Stimulated activated naive CD8-positive, alpha-beta T cell treated with anti-CD3 and anti-CD28 coated beads, Interleukin-15, amount 100 ng/mL, for 72 hours (primary cell): ENCODE data around the gene SLC22A2.
"Not testable (repeated sequence)": the region's sequence is repeated elsewhere in the genome, so short reads cannot be mapped to it uniquely, and the experiment has no call there.

Source experiments
- ATAC-seq: fragments of 150-1000 bp; cut with Tn5 transposase; 2 replicates; pipeline ENCODE4 v1.10.0; 2021; ENCODE audit warnings: mild to moderate bottlenecking, moderate library complexity
- DNase-seq, 2 donors: peaks; one replicate each; pipeline ENCODE4 v3.0.0; 2021 to 2022
- H3K27ac Mint-ChIP-seq, 2 donors: one replicate each; pipeline ENCODE4 v1.8.0; 2022; ENCODE audit warnings: mild to moderate bottlenecking in 2 of 2, mixed read lengths in 2 of 2, moderate library complexity in 2 of 2
- H3K27me3 Mint-ChIP-seq: one replicate; pipeline ENCODE4 v1.8.0; 2022; ENCODE audit warnings: mixed read lengths
- H3K4me1 Mint-ChIP-seq: one replicate; pipeline ENCODE4 v1.8.0; 2022; ENCODE audit warnings: mild to moderate bottlenecking, mixed read lengths
- H3K4me3 Mint-ChIP-seq, 2 donors: one replicate each; pipeline ENCODE4 v1.8.0; 2022; ENCODE audit warnings: mild to moderate bottlenecking in 2 of 2, mixed read lengths in 2 of 2, moderate library complexity in 1 of 2
- H3K9me3 Mint-ChIP-seq, 2 donors: one replicate each; pipeline ENCODE4 v1.8.0; 2022; ENCODE audit warnings: mixed read lengths in 2 of 2

The SLC22A2 gene

GRCh38 chr6:160258346-160259142, at the start of gene SLC22A2:
TSS of gene SLC22A2 (minus strand) at chr6:160258821. CDS start at chr6:160258757, 64 bp downstream.
- H3K4me3 Mint-ChIP-seq, result no peak within 1 kb of the TSS
- ATAC-seq (no peak), DNase-seq (no peak)
- no peaks in the 10 kb centered on the region for H3K9me3 Mint-ChIP-seq
- H3K27me3 Mint-ChIP-seq, result peaks cover 42% of the 10 kb centered on the region
- no peak within 1 kb of the TSS for H3K27ac Mint-ChIP-seq
- no peaks in the 10 kb centered on the region for H3K4me1 Mint-ChIP-seq

DNA sequence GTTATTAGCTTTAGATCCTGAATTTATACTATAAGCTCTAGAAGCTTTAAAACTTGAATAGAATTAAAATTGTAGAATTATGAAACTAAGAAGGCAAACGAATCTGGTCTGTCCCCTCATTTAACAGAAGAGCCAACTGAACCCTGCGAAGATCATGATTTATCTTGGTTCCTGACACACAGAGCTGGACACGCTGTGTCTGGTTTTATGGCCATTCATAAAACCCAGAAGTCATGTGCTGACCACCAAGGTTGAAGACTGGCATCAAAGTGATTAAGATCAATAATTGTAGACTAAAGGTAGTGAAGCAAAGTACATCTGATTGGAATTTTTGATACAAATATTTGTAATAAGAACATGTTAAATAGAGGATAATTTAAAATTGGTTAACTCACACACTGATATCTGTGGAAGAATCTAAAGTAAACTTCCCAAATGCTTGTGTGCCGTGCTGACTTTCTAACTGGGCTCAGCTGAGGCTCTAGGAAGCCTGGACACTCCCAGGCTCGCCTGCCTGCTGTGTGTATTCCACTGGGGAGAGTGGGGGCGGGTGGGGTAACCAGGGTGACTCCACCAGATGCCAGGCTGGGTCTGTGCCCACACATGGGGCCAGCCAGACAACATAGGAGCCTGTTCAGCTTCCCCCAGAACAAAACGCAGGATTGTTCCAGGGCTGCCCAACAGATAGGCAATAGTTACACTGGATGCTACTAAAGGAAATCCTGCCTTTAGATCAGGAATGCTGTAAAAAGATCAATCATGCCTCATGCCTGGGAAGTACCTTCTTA, 47.5 kb upstream of the SLC22A2 start:
- no peak for DNase-seq
- H3K9me3 Mint-ChIP-seq, result peaks cover 12 to 13% of the 10 kb centered on the region in 2 donors
- peak overlapping the region in 1 of 2 donors; percentile 35 for H3K27ac Mint-ChIP-seq

GRCh38 chr6:160303806-160304205, 45.2 kb upstream of the SLC22A2 start:
- Mint-ChIP-seq H3K9me3 (peaks cover 0 to under 1% of the 10 kb centered on the region in 2 donors), H3K27me3 (peaks cover 28% of the 10 kb centered on the region), H3K4me3 (no peak overlapping the region), H3K4me1 (no peaks in the 10 kb centered on the region), H3K27ac (no peak overlapping the region)
- no peak for ATAC-seq
- DNase-seq, result no peak

More for the DNA sequence above, 47.5 kb upstream of the SLC22A2 start:
- no peaks in the 10 kb centered on the region for H3K4me1 Mint-ChIP-seq
- peaks cover 21% of the 10 kb centered on the region for H3K27me3 Mint-ChIP-seq
- H3K4me3 Mint-ChIP-seq, result no peak overlapping the region
- ATAC-seq, result no peak

DNA sequence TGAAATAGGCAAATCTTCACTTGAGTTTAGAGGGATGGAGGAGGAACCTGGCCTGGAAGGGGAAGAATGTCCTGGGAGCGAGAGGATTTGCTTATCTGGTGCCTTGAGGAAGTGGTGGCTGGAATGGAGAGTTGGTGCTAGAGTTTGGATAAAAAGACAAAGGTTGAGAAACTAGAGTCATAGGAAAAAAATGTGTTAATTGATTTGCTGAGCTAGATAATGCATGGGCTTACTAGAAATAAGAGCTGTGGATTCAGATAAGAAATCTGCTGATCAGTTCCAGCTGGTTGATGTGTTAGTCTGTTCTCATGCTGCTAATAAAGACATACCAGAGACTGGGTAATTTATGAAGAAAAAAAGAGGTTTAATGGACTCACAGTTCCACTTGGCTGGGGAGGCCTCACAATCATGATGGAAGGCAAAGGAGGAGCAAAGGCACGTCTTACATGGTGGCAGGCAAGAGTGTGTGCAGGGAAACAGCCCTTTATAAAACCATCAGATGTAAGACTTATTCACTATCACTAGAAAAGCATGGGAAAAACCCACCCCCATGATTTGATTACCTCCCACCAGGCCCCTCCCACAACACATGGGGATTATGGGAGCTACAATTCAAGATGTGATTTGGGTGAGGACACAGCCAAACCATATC, 43.9 kb upstream of the SLC22A2 start:
- DNase-seq, H3K4me1 Mint-ChIP-seq, ATAC-seq, H3K27ac Mint-ChIP-seq, H3K9me3 Mint-ChIP-seq, H3K4me3 Mint-ChIP-seq: not testable (repeated sequence)
- peaks cover 28% of the 10 kb centered on the region for H3K27me3 Mint-ChIP-seq

GRCh38 chr6:160301339-160301738, 42.7 kb upstream of the SLC22A2 start:
- Mint-ChIP-seq H3K27me3 (peaks cover 36% of the 10 kb centered on the region), H3K4me3 (no peak overlapping the region), H3K9me3 (no peaks in the 10 kb centered on the region), H3K4me1 (no peaks in the 10 kb centered on the region), H3K27ac (no peak overlapping the region)
- DNase-seq, result no peak
- no peak for ATAC-seq

DNA sequence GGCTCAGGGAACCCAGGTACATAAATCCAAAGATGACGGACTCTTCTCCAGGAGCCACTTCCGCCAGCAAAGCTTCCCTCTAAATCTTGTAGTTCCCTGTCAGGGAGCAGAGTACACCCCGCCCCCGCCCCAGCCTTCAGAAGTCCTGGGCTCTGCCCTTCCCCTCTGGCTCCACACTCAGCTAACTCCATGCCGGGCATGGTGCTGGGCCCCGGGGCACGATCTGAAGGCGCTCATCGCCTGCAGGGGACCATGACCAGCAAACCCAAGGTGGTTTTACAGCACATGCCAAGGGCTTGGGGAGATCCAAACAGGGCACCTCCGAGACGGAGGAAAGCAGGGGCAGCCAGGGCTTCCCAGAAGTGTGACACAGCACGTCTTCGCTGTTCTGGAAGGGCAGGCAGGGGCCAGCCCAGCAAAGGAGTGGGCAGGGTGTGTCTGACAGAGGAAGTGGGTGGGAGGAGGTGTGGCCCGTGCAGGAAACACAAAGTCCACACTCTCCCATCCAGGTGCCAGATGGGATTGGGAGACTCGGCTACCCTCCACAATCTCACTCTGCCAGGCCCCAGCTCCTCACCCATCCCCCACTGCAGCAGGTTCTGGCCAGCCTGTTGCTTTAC, 41.6 kb upstream of the SLC22A2 start:
- Mint-ChIP-seq H3K4me3 (no peak overlapping the region), H3K9me3 (no peaks in the 10 kb centered on the region), H3K27ac (no peak overlapping the region), H3K27me3 (peaks cover 34% of the 10 kb centered on the region), H3K4me1 (no peaks in the 10 kb centered on the region)
- DNase-seq (no peak), ATAC-seq (no peak)

GRCh38 chr6:160299559-160299958, 40.9 kb upstream of the SLC22A2 start:
- H3K4me3 Mint-ChIP-seq, result no peak overlapping the region
- no peaks in the 10 kb centered on the region for H3K9me3 Mint-ChIP-seq
- H3K4me1 Mint-ChIP-seq, result no peaks in the 10 kb centered on the region
- H3K27me3 Mint-ChIP-seq, result peaks cover 28% of the 10 kb centered on the region
- DNase-seq (no peak), ATAC-seq (no peak)
- no peak overlapping the region for H3K27ac Mint-ChIP-seq

DNA sequence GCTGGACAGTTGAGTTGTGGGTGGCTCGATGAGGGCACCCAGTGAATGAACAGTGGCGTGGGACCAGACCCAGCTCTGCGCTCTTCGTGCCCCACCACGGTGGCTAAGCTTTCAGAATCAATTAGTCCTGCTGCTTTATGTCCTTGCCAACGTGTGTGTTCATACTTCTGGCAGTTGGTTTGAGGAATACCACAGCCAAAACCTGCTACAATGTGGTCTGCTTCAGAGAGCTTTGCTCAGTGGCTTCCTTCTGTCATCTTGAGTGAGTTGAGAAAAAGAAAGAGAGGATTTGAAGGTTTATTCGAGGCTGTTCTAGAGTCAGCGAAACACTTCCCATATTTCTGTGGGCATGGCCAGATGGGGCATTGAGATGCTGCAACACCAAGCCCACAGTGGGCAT, 39.5 kb upstream of the SLC22A2 start:
- Mint-ChIP-seq H3K4me1 (no peaks in the 10 kb centered on the region), H3K27me3 (peaks cover 15% of the 10 kb centered on the region), H3K9me3 (no peaks in the 10 kb centered on the region), H3K27ac (peak overlapping the region in 1 of 2 donors; percentile 12), H3K4me3 (no peak overlapping the region)
- DNase-seq (no peak), ATAC-seq (no peak)

DNA sequence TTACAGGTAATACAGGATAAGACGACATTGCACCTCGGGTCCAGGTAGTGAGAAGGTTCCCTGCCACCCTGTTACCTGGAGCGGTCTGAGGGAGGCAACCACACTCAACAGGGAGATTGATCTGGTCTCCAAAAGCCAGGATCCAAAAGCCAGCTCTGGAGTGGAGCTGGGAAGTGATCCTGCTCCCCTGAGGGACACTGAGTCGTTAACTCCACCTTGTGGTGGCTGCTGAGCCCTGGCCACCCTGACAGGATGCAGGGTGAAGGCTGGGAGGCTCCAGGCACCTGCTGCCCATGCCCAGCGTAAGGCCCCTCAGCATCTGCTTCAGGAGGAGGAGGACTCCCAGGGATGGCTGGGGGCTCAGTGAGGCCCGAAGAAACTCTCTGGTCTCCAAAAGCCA, 38.7 kb upstream of the SLC22A2 start:
- H3K4me1 Mint-ChIP-seq, result no peaks in the 10 kb centered on the region
- DNase-seq (no peak), ATAC-seq (no peak)

DNA sequence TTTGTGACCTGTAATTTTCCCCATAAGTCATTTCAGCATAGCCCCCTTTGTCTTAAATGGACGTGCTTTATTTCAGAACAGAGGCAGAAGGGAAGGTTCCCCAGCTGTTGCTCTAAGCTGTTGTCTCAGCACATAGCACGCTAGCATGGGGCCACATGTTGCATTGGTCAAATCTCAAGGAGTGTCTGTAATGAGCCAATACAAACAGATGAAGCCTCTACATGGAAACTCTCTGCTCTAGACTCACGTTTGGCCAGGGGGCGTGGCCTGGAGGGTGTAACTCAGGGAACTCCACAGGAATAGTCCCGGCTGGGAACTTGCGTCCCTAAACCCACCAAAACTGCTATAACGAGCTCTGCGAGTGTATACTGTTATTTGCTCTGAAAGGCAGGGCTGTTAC, 35.2 kb upstream of the SLC22A2 start:
- Mint-ChIP-seq H3K9me3 (no peaks in the 10 kb centered on the region), H3K27ac (no peak overlapping the region), H3K4me3 (no peak overlapping the region), H3K4me1 (no peaks in the 10 kb centered on the region), H3K27me3 (peaks cover 9% of the 10 kb centered on the region)
- ATAC-seq (no peak), DNase-seq (no peak)

More for the DNA sequence above, 38.7 kb upstream of the SLC22A2 start:
- H3K4me3 Mint-ChIP-seq, result no peak overlapping the region
- no peaks in the 10 kb centered on the region for H3K9me3 Mint-ChIP-seq
- H3K27ac Mint-ChIP-seq, result no peak overlapping the region
- H3K27me3 Mint-ChIP-seq, result peaks cover 15% of the 10 kb centered on the region

DNA sequence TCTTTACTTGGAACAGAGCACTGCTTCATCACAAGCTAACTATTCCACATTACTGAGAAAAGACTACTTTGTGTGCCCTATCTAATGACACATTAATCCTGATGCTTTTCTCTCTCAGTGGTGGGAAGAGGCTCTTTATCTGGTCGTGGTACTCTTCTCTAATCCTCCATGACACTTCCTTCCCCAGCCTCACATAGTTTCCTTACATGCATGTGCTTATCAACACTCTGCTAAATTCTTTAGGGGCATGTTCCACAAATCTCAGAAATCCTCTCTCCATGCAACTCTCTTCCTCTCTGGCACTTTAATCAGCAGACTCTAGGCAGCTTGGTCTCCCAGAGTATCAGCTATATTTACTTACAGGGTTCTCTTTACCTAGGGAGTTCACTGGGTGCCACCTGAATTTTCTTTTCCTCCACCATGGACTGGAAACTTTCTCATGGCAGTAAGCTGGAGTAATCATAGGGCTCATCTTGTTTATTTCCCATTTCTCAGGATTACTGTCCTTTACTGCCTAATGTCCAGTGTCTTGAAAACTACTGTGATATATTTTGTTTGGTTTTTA, 27.0 kb upstream of the SLC22A2 start:
- DNase-seq (no peak), ATAC-seq (no peak)
- Mint-ChIP-seq H3K4me1 (no peaks in the 10 kb centered on the region), H3K27ac (no peak overlapping the region), H3K27me3 (peaks cover 43% of the 10 kb centered on the region), H3K4me3 (no peak overlapping the region), H3K9me3 (no peaks in the 10 kb centered on the region)

GRCh38 chr6:160284575-160284974, 26.0 kb upstream of the SLC22A2 start:
- Mint-ChIP-seq H3K27me3 (peaks cover 43% of the 10 kb centered on the region), H3K27ac (no peak overlapping the region), H3K4me3 (no peak overlapping the region), H3K4me1 (no peaks in the 10 kb centered on the region), H3K9me3 (no peaks in the 10 kb centered on the region)
- DNase-seq, result no peak
- ATAC-seq, result no peak

DNA sequence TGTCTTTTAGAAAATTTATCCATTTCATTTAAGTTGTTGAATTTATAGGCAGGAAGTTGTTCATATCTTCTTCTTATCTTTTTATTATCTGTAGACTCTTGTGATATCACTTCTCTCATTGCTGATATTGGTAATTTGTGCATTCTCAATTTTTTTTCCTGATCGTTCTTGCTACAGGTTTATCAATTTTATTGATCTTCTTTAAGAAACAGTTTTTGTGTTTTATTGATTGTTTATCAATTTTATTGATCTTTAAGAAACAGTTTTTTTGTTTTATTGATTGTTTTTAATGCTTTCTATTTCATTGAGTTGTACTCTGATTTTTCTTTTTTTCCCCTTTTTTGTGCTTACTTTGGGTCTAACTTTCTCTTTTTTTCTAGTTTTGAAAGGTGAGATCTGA, 23.8 kb upstream of the SLC22A2 start:
- H3K27me3 Mint-ChIP-seq, result peaks cover 40% of the 10 kb centered on the region
- H3K27ac Mint-ChIP-seq, result no peak overlapping the region
- H3K4me3 Mint-ChIP-seq, result no peak overlapping the region
- no peak for ATAC-seq
- DNase-seq, result no peak
- H3K9me3 Mint-ChIP-seq, result no peaks in the 10 kb centered on the region
- H3K4me1 Mint-ChIP-seq, result no peaks in the 10 kb centered on the region

GRCh38 chr6:160279850-160280249, 21.2 kb upstream of the SLC22A2 start:
- Mint-ChIP-seq H3K27me3 (peaks cover 22% of the 10 kb centered on the region), H3K27ac (no peak overlapping the region), H3K4me3 (no peak overlapping the region), H3K9me3 (no peaks in the 10 kb centered on the region), H3K4me1 (no peaks in the 10 kb centered on the region)
- ATAC-seq (no peak), DNase-seq (no peak)

- ATAC-seq (no peak), DNase-seq (no peak)
- Mint-ChIP-seq H3K27me3 (peaks cover 16% of the 10 kb centered on the region), H3K4me1 (no peaks in the 10 kb centered on the region), H3K27ac (peak overlapping the region in 1 of 2 donors; percentile 28), H3K9me3 (no peaks in the 10 kb centered on the region), H3K4me3 (no peak overlapping the region)
Measured at GRCh38 chr6:160278786-160279310, 20.2 kb upstream of the SLC22A2 start.
